ENCODE data around the gene PODXL2.
"Not testable (repeated sequence)": the region's sequence is repeated elsewhere in the genome, so short reads cannot be mapped to it uniquely, and the experiment has no call there.

The PODXL2 gene

GRCh38 chr3:127675651-127676391 is 46.8 kb downstream of the PODXL2 start:
- no peak for DNase-seq

GRCh38 chr3:127676456-127676855 is 47.5 kb downstream of the PODXL2 start:
- no peak for DNase-seq

GRCh38 chr3:127676921-127677351 is 48.0 kb downstream of the PODXL2 start:
- DNase-seq, result no peak

- no peak for DNase-seq
Observed at GRCh38 chr3:127677541-127678314, 48.7 kb downstream of the PODXL2 start.

- DNase-seq, result no peak
Observed at GRCh38 chr3:127678315-127678599, 49.3 kb downstream of the PODXL2 start.

- DNase-seq, result no peak
Observed at GRCh38 chr3:127678611-127679533, 49.9 kb downstream of the PODXL2 start.

GRCh38 chr3:127679534-127680145 is 50.7 kb downstream of the PODXL2 start:
- DNase-seq, result no peak

- no peak for DNase-seq
Observed at GRCh38 chr3:127680146-127680661, 51.2 kb downstream of the PODXL2 start.

GRCh38 chr3:127680798-127681221 is 51.8 kb downstream of the PODXL2 start:
- no peak for DNase-seq

- DNase-seq, result not testable (repeated sequence)
Observed at GRCh38 chr3:127682175-127682554, 53.2 kb downstream of the PODXL2 start.

GRCh38 chr3:127682561-127682960 is 53.6 kb downstream of the PODXL2 start:
- no peak for DNase-seq

- DNase-seq, result no peak
Observed at GRCh38 chr3:127684871-127685707, 56.1 kb downstream of the PODXL2 start.

GRCh38 chr3:127685708-127686511 is 56.9 kb downstream of the PODXL2 start:
- no peak for DNase-seq

GRCh38 chr3:127686512-127686894 is 57.5 kb downstream of the PODXL2 start:
- no peak for DNase-seq

- no peak for DNase-seq
Observed at GRCh38 chr3:127687228-127687737, 58.3 kb downstream of the PODXL2 start.

- DNase-seq, result no peak
Observed at GRCh38 chr3:127688022-127688415, 59.0 kb downstream of the PODXL2 start.

- DNase-seq, result peak; percentile 64
Observed at GRCh38 chr3:127688416-127689265, 59.7 kb downstream of the PODXL2 start.

- no peak for DNase-seq
Observed at GRCh38 chr3:127689266-127689860, 60.4 kb downstream of the PODXL2 start.

- DNase-seq, result no peak
Observed at GRCh38 chr3:127690106-127690505, 61.1 kb downstream of the PODXL2 start.

Measured in NCI-H1694 treated with DMSO at 0.1 percent for 48 hours (cell line).